M059J (cell line): ENCODE results near the gene CDC23. TPM values are rescaled to one million over a fixed set of nuclear protein-coding genes. Genes with fewer than 3 reads are reported as not detected.
"Not testable (repeated sequence)": the region's sequence is repeated elsewhere in the genome, so short reads cannot be mapped to it uniquely, and the experiment has no call there.

ENCODE experiments used
- DNase-seq: peaks from one replicate; pipeline ENCODE4 v3.0.0-alpha.2; 2012; ENCODE audit warnings: low read depth
- total RNA-seq: library from RNA; depleted of rRNA; stranded (reverse); fragments of >200 nt; shearing (Covaris generic); gene quantifications from 2 replicates; pipeline ENCODE4 v1.2.3, GENCODE V29; 2014; rRNA removed

Gene CDC23
- 41.4 and 47.6 TPM in 2 replicates for total RNA-seq

GRCh38 chr5:138213161-138214029 lies at the start of gene CDC23:
TSS of gene CDC23 (minus strand) at chr5:138213323. CDS start at chr5:138213312, 11 bp downstream.
- DNase-seq = peak; percentile 99

DNA sequence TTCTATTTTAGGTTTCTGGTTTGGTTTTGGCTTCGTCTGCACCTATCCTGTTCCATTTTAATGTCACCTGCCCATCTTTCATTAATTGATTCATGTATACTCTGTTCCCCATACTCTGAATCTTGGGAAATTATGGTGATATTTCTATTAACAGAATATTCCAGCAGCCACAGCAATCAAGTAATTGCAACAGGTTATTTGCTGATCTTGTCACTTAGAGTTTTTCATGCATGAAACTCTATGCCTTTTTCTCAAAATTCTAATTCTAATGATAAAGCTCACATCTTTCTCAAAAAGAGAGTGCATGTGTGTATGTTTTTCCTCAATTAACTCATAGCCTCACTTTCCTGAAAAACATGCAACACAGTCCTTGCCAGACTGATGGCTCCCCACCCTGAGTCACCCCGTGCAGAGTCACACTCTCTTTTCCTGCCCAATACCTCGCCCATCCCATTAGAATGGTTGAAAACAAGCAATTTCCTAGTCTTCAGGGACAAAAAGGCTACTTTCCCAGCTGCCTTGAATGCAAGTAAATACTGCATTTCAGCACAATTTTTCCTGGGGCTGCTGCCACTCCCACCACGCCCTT lies 45.7 kb upstream of the CDC23 start:
- DNase-seq = no peak

GRCh38 chr5:138257583-138257982 lies 44.5 kb upstream of the CDC23 start:
- DNase-seq = no peak

DNA sequence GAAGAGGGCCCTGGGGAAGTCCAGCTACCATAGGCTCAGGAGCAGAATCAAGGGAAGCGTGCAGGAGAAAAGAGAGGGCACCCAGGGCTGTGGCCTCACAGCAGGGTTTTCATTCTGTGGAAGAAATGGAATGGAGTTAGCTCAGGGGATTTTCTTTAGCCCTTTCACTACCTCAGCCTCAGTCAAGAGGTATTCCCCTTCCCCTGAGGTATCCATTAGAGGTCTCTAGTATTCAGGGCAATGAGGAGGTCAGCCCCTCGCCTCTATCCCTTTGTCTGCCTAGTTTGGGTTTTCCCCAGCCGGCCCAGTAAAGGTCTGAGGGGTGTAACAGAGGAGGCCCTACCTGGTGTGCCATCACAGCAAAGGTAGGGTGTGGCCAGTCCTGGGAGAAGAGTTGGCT lies 39.8 kb upstream of the CDC23 start:
- DNase-seq = no peak

DNA sequence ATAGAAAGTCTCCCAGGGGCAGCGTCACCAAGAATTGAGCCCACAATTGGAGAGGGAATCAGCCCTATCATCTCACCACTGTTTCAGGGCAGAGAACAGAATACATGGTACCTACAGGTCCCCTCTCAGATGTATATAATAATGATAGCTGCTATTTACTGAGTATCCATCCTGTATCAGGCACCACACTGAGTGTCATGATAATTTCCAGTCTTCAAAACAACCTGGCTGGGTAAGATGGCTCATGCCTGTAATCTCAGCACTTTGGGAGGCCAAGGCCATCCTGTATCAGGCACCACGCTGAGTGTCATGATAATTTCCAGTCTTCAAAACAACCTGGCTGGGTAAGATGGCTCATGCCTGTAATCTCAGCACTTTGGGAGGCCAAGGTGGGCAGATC lies 34.7 kb upstream of the CDC23 start:
- DNase-seq = not testable (repeated sequence)

- no peak for DNase-seq
Measured at GRCh38 chr5:138246822-138247221, 33.7 kb upstream of the CDC23 start.

GRCh38 chr5:138246334-138246733 lies 33.2 kb upstream of the CDC23 start:
- no peak for DNase-seq

GRCh38 chr5:138245717-138246116 lies 32.6 kb upstream of the CDC23 start:
- DNase-seq = no peak

GRCh38 chr5:138243794-138244193 lies 30.7 kb upstream of the CDC23 start:
- DNase-seq = no peak

- peak; percentile 10 for DNase-seq
Measured at GRCh38 chr5:138241688-138242571, 28.8 kb upstream of the CDC23 start.

DNA sequence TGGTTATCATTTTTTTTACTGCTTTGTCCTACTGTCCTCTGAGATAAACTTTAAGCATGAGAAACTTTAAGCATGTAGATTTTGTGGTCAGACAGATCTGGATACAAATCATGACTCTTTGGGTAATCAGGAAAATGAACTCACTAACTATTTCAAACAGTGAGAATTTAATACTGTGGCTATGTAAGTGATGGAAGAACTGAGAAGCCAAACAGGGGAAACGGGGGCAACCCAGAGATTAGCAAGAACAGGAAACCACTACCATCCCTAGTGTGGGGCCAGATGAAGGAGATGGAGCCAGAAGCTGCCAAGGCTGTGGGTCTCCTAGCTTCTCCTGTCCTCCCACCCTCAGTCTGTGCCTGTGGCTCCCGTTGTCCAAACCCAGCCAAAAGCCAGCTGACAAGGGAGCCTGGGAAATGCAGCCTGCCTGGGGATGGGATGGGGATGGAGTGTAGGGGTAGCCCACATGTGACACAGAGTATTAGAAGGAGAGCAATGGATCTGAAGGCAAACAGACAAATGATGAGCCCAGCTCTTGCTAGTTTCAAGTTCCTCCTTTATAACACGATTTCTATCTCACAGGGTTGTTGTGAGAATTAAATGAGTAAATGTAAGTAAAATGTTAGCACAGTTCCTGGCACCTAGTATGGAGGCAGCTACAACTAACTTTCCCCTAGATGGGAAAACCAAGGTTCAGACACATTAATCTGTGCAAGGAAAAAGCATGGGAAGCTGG lies 27.7 kb upstream of the CDC23 start:
- DNase-seq = no peak

DNA sequence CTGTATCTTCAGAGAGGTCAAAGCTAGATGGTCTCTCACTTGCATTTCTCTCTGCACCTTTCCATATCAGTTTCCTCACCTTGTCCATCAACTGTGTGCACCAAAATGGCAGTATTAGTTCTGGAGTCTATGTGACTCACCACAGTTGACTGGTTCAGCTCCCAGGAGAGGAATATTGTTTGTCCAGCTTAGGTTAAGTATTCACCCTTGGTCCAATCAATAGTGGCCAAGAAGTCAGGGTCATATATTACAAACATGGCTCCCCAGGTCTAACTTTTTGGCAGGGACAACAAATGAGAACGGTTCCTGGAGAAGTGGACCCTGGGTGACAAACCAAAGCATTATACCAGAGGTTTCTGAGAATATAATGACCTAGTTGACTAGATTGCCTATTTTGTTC lies 24.9 kb upstream of the CDC23 start:
- DNase-seq = no peak

GRCh38 chr5:138234651-138235050 lies 21.5 kb upstream of the CDC23 start:
- no peak for DNase-seq

GRCh38 chr5:138233280-138233679 lies 20.2 kb upstream of the CDC23 start:
- no peak for DNase-seq

- DNase-seq = peak; percentile 76
Measured at GRCh38 chr5:138230981-138231589, 18.0 kb upstream of the CDC23 start.

DNA sequence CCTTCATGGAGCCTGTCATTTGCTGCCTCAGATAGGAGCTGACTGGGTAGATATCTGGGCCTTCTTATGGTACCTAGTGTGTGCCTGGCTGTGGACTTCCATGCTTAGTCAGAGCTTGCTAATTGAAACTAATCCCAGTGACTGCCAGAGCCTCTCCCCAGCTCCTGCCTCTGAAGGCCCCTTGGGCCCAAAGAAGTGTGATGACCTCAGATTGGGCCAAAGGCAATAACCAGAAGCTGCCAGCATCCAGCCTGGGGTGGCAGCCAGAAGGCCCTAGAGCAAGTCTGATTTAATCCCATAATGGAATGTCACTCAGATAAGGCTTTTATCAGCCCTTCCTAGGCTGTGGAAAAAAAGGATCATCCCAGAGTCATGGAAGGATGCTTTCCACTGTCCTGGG lies 17.1 kb upstream of the CDC23 start:
- DNase-seq = peak; percentile 87

GRCh38 chr5:138229387-138229786 lies 16.3 kb upstream of the CDC23 start:
- DNase-seq = no peak

- no peak for DNase-seq
Measured at GRCh38 chr5:138226910-138227309, 13.8 kb upstream of the CDC23 start.

DNA sequence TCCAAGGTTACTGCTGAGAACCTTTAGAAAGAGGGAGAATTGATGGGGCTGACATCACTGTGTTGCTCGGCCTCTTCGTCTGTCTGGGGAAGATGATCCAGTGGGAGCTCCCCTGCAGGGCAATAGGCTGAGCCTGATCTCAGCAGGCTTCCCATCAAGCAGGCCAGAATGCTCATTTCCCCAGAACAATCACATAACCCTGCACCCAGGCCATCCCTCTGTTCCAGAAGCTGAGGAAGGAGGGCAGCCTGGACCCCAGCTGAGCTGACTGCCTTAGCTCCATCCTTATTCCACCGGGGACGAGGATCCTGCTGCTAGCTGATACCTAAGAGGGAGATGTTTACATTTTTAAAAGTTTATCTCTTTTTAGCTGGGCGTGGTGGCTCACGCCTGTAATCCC lies 11.6 kb upstream of the CDC23 start:
- no peak for DNase-seq

DNA sequence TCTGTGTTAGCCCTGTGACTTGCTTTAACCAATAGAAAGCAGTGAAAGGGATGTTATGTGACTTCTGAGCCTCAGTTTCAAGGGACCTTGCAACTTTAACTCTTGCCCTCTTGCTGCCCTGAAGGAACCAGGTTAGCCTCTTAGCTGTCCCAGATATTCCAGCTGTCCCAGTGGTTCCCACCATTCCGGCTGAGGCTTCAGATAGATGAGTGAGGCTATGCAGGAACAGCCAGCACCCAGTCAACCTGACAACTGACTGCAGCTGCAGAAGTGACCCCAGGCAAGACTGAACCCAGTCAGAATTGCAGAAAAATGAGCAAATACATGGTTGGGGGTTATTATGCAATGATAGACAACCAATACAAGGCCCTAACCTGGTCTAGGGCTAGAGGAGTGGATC lies 10.4 kb upstream of the CDC23 start:
- no peak for DNase-seq

GRCh38 chr5:138216799-138217198 lies 3.7 kb upstream of the CDC23 start:
- no peak for DNase-seq
